AG04449 (cell line): ENCODE data around the gene PELO.

Source experiments
- CTCF ChIA-PET: fragments of 350-600 bp; formaldehyde crosslinking; extraction: SDS; loops from one replicate; lab custom pipeline; 2021; ENCODE audit warnings: antibody characterized with exemption; lab: Yijun Ruan, JAX
- POLR2A ChIA-PET: fragments of 400-600, 350-600 bp; formaldehyde crosslinking; extraction: SDS; loops from one replicate; lab custom pipeline; 2020; ENCODE audit warnings: antibody characterized with exemption, inconsistent platforms; lab: Yijun Ruan, JAX
- DNase-seq: peaks from one replicate; pipeline ENCODE4 v3.0.0-alpha.2; 2010; ENCODE audit warnings: low read depth, low spot score
- H3K4me3 ChIP-seq: 2 replicates; pipeline ENCODE4 v1.5.1; 2011; ENCODE audit warnings: low read depth, mild to moderate bottlenecking, control low read depth, low read length
- TF ChIP-seq, protein P1 (sequence below): IDR thresholded peaks from one replicate; pipeline ENCODE4 v1.5.1; 2011; ENCODE audit warnings: mild to moderate bottlenecking, moderate library complexity, low read length, control low read depth, inconsistent platforms; ENCODE audit not compliant: insufficient read depth; ENCODE audit errors: missing control alignments

PELO gene

DNA sequence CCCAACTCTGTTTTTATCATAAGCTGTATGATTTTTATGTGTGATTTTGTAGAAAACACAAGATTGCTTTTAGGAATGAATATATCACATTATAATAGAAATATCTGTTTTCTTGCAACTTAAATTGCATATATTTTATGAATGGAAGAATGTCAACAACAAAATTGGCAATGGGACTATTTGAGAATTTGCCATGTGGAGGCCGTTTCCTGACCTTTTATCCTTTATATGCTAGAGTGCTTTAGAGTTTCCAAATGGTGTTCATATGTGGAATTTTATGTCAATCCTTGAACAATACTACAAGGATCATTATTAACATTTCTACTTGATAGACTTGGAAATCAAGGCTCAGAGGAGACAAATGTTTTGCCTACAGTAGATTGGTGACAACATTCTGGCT lies 34.2 kb downstream of the PELO start:
- ChIA-PET POLR2A (no interaction called here), CTCF (interaction anchor here (1.0 kb wide), 1 partner anchor 11 kb away, joined by 4 read pairs; no protein-coding TSS in a partner anchor)
- TF ChIP-seq, protein P1, sequence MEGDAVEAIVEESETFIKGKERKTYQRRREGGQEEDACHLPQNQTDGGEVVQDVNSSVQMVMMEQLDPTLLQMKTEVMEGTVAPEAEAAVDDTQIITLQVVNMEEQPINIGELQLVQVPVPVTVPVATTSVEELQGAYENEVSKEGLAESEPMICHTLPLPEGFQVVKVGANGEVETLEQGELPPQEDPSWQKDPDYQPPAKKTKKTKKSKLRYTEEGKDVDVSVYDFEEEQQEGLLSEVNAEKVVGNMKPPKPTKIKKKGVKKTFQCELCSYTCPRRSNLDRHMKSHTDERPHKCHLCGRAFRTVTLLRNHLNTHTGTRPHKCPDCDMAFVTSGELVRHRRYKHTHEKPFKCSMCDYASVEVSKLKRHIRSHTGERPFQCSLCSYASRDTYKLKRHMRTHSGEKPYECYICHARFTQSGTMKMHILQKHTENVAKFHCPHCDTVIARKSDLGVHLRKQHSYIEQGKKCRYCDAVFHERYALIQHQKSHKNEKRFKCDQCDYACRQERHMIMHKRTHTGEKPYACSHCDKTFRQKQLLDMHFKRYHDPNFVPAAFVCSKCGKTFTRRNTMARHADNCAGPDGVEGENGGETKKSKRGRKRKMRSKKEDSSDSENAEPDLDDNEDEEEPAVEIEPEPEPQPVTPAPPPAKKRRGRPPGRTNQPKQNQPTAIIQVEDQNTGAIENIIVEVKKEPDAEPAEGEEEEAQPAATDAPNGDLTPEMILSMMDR, result no peak
- no peak for DNase-seq
- H3K4me3 ChIP-seq, result no peak overlapping the region

DNA sequence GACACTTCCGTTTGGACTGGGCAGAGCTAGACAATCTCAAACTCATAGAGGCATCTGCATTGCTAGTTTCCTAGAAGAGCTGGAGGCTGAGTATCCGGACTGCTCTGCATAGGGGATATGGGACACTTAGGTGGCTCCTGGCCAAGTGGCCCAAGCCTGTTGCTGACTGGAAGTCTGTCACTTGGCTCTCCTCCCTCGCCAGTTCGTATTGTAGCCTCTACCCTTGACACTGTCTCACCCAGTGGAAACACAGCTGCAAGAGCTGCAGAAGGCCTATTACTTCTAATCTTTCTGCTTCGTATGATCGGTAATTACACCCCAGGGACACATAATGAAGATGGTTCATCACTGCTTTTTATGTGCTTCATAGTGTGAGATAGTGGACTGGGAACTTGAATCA lies 34.7 kb downstream of the PELO start:
- TF ChIP-seq, protein P1, result no peak
- H3K4me3 ChIP-seq, result no peak overlapping the region
- ChIA-PET POLR2A (no interaction called here), CTCF (interaction anchor here (1.0 to 1.7 kb wide), 2 partner anchors 10 to 11 kb away, joined by 4 to 5 read pairs; no protein-coding TSS in a partner anchor)
- no peak for DNase-seq

DNA sequence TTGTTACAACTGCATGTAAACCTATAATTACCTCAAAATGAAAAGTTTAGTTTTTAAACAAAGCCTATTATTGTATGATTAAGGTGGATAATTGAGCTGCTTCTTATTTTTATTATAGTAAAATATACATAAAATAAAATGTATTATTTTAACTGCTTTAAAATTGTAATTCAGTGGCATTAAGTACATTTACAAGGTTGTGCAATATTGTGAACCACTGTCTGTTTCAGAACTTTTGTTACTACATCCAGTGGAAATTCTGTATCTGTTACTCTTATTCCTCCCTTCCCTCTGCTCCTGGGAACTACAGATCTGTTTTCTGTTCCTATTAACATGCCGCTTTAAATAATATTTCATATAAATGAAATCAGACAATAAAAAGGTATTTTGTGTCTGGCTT lies 37.1 kb downstream of the PELO start:
- no peak for DNase-seq
- TF ChIP-seq, protein P1, result no peak
- POLR2A ChIA-PET, result no interaction called here
- CTCF ChIA-PET, result interaction anchor here (1.4 kb wide), 1 partner anchor 15 kb away, joined by 6 read pairs; no protein-coding TSS in a partner anchor
- H3K4me3 ChIP-seq, result no peak overlapping the region

DNA sequence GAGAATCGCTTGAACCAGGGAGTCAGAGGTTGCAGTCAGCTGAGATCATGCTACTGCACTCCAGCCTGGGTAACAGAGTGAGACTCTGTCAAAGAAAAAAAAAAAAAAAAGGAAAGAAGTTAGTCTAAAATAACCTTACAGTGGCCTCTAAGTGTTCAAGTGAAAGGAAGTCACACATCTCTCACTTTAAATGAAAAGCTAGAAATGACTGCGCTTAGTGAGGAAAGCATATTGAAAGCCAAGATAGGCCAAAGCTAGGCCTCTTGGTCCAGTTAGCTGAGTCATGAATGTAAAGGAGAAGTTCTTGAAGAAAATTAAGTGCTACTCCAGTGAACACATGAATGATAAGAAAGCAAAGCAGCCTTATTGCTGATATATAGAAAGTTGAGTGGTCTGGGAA lies 38.1 kb downstream of the PELO start:
- TF ChIP-seq, protein P1, result no peak
- H3K4me3 ChIP-seq, result no peak overlapping the region
- ChIA-PET POLR2A (no interaction called here), CTCF (interaction anchor here (1.8 kb wide), 1 partner anchor 90 kb away, joined by 4 read pairs; no protein-coding TSS in a partner anchor)
- no peak for DNase-seq

DNA sequence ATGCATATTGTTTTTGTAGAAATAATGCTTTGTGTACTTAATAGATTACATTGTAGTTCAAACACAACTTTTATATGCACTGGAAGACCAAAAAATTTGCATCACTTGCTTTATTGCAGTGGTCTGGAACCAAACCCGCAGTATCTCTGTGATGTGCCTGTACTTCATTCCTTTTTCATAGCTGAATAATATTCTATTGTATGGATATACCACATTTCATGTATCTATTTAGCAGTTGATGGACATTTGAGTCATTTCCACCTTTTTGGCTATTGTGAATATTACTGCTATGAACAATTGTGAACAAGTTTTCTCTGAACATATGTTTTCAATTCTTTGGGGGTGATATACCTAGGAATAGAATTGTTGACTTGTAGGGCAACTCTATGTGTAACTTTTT lies 40.1 kb downstream of the PELO start:
- H3K4me3 ChIP-seq, result no peak overlapping the region
- ChIA-PET POLR2A (no interaction called here), CTCF (no interaction called here)
- TF ChIP-seq, protein P1, result no peak
- no peak for DNase-seq

DNA sequence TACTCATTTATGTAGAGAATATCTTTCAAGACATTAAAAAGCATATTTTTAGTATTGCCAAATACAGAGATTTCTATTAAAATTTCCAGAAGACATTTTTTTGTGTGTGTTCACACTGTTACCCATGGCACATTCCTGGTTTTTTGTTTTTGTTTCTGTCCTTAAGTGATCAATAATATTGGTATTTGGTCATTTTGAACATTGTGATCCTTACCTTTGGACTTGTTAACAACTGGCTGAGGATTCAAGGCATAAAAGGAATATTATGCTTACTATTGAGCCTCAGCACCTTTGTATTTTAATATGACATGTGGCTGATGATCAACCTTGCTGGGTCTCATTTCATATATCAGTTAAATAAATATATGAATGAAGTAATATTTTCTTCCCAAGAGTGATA lies 41.9 kb downstream of the PELO start:
- DNase-seq, result no peak

More for the DNA sequence above, 41.9 kb downstream of the PELO start:
- ChIA-PET POLR2A (no interaction called here), CTCF (no interaction called here)
- no peak overlapping the region for H3K4me3 ChIP-seq
- TF ChIP-seq, protein P1, result no peak
